Mesothelial cell of epicardium (in vitro differentiated cells): Measurements from ENCODE around the gene DENND5B. TPM values are rescaled to one million over a fixed set of nuclear protein-coding genes. Genes with fewer than 3 reads are reported as not detected.

ENCODE experiments used
- DNase-seq, 2 experiments: peaks; one replicate each; pipeline ENCODE4 v3.0.0; 2021; ENCODE audit warnings: low spot score in 2 of 2; ENCODE audit not compliant: unreplicated experiment in 2 of 2
- H3K27ac Mint-ChIP-seq: 2 replicates; pipeline ENCODE4 v1.8.0; 2021; ENCODE audit warnings: mixed read lengths
- H3K27me3 Mint-ChIP-seq: 2 replicates; pipeline ENCODE4 v1.8.0; 2021; ENCODE audit warnings: low read depth, mixed read lengths
- H3K36me3 Mint-ChIP-seq: 2 replicates; pipeline ENCODE4 v1.8.0; 2021; ENCODE audit warnings: mixed read lengths
- H3K4me1 Mint-ChIP-seq: 2 replicates; pipeline ENCODE4 v1.8.0; 2021; ENCODE audit warnings: mixed read lengths
- H3K4me3 Mint-ChIP-seq: 2 replicates; pipeline ENCODE4 v1.8.0; 2021; ENCODE audit warnings: mild to moderate bottlenecking, moderate library complexity, mixed read lengths
- H3K9me3 Mint-ChIP-seq: 2 replicates; pipeline ENCODE4 v1.8.0; 2021; ENCODE audit warnings: mixed read lengths
- total RNA-seq: library from RNA; stranded (reverse); gene quantifications from 3 replicates; pipeline ENCODE4 v1.2.1, GENCODE V29; 2021
- TF ChIP-seq, protein P1 (sequence below): fragments of 200-600 bp; sonication (generic); IDR thresholded peaks from one replicate; pipeline ENCODE4 v1.5.0; 2021; ENCODE audit warnings: antibody characterized with exemption; ENCODE audit not compliant: unreplicated experiment

The DENND5B gene
- total RNA-seq, 1 donor from 2014 or later, result 27.1 TPM

DNA sequence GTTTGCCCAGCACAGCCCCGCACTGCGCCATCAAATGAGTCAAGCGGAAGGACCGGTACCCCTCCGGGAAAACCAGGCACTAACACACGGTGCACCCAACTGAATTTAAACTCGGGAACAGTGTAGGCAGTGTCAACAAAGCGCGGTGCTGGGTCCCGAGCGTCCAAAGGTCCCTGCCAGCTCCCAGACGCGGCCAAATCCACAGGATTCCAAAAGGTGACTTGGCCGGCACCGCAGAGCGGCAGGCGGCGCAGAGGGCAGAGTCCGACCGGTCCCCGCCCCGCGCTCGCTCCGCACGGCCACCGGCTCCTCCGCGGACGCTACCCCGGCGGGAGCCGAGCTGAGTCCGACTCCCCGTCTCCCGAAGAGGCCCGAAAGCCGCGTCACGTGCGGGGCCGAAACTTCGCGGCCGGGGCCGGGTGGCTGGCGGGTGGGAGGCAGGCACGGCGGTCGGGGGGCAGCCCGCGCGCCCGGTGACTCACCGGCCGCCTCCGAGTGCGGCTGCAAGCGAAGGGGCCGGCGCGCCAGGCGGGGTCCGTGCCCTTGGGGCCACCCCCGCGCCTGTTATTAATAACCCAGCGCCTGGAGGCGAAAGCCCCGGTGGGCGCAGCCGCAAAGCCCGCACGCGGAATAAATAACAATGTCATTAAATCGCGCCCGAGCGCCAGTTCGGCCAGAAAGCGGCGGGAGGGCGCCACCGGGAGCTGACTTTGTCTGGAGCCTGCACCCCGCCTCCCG is 863 bp downstream of the DENND5B start:
- H3K27ac Mint-ChIP-seq, result peak overlapping the region; percentile 94
- H3K4me3 Mint-ChIP-seq, result peak overlapping the region; percentile 91
- H3K27me3 Mint-ChIP-seq, result no peaks in the 10 kb centered on the region
- H3K4me1 Mint-ChIP-seq, result peaks cover 45% of the 10 kb centered on the region
- peak; percentile 43 to 69 for DNase-seq
- TF ChIP-seq, protein P1, sequence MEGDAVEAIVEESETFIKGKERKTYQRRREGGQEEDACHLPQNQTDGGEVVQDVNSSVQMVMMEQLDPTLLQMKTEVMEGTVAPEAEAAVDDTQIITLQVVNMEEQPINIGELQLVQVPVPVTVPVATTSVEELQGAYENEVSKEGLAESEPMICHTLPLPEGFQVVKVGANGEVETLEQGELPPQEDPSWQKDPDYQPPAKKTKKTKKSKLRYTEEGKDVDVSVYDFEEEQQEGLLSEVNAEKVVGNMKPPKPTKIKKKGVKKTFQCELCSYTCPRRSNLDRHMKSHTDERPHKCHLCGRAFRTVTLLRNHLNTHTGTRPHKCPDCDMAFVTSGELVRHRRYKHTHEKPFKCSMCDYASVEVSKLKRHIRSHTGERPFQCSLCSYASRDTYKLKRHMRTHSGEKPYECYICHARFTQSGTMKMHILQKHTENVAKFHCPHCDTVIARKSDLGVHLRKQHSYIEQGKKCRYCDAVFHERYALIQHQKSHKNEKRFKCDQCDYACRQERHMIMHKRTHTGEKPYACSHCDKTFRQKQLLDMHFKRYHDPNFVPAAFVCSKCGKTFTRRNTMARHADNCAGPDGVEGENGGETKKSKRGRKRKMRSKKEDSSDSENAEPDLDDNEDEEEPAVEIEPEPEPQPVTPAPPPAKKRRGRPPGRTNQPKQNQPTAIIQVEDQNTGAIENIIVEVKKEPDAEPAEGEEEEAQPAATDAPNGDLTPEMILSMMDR, result no peak
- H3K9me3 Mint-ChIP-seq, result no peaks in the 10 kb centered on the region
- H3K36me3 Mint-ChIP-seq, result no peaks in the 10 kb centered on the region

DNA sequence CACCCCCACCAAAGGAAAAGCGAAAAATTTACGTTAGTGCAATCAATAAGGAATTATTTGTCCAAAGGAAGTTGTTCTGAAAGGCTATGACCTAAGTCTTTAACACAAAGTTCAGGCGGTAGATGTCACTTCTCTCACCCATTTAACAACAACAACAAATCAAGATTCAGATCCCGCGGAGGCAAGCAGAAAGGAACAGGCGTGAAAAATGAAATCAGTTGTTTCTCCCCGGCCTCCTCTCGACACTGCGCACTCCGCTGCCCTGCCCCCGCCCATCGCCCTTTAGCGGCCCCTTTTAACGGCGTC is 1.4 kb downstream of the DENND5B start:
- Mint-ChIP-seq H3K4me1 (peaks cover 43% of the 10 kb centered on the region), H3K4me3 (peak overlapping the region; percentile 91), H3K27me3 (no peaks in the 10 kb centered on the region), H3K27ac (peak overlapping the region; percentile 94), H3K36me3 (no peaks in the 10 kb centered on the region), H3K9me3 (no peaks in the 10 kb centered on the region)
- TF ChIP-seq, protein P1, result no peak
- no peak for DNase-seq

DNA sequence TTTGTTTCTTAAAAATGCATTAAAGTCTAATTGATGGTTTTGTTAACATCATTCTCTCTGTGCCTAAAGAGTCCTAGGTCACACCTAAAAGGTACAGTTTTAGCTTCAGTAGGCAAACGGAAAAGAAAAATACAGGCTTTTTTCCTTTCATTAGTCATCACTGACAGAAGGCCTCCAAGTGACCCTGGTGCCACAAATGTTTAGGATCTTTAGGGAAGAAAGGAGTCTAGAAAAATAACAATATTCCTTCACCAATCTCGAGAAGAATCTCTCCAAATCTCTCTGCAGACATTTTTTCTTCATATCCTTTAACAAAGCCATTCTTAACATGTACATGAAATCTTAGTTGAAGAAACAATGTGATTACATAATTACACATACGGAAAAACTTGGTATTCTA is 2.0 kb downstream of the DENND5B start:
- TF ChIP-seq, protein P1, result no peak
- DNase-seq, result no peak
- Mint-ChIP-seq H3K9me3 (no peaks in the 10 kb centered on the region), H3K27ac (peak overlapping the region; percentile 94), H3K4me3 (peak overlapping the region; percentile 91), H3K27me3 (no peaks in the 10 kb centered on the region), H3K4me1 (peaks cover 43% of the 10 kb centered on the region), H3K36me3 (no peaks in the 10 kb centered on the region)

DNA sequence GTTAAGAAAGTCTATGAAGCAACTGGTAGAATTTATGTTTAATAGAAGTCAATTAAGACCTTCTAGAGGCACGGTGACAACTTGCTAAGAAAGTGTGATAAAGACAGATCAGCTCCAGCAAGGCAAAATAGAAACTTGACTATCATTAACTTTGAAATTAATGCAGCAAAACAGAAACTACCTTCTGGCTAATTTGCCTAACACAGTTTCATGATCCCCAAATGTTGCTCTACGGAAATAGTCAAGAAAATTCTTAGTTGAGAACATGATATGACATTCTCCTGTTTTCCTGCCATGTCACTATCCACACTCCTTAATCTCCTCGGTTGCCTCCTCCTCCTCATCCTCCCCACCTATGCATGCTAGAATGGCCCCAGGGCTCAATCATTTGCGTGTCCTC is 4.2 kb downstream of the DENND5B start:
- H3K4me1 Mint-ChIP-seq, result peaks cover 45% of the 10 kb centered on the region
- H3K36me3 Mint-ChIP-seq, result no peaks in the 10 kb centered on the region
- no peaks in the 10 kb centered on the region for H3K27me3 Mint-ChIP-seq
- DNase-seq, result no peak
- no peak overlapping the region for H3K27ac Mint-ChIP-seq
- TF ChIP-seq, protein P1, result no peak
- H3K9me3 Mint-ChIP-seq, result no peaks in the 10 kb centered on the region
- H3K4me3 Mint-ChIP-seq, result no peak overlapping the region

DNA sequence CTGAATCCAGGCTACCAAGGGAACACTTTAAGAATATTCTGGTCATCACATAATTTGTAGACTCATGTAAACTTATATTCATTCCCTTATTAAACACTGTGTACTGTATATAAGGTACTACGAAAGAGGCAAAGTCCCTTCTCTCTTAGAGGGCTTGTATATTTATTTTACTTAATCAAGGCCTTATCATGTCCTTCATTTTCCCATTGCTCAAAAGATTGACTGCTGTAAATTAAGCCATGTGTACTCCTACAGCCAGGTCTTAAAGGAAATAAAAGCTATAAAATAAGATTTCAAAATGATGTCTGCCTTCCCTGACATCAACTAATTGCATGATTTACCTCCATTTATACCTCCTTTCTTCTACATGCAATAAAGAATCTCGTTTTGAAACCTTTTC is 5.0 kb downstream of the DENND5B start:
- Mint-ChIP-seq H3K27me3 (no peaks in the 10 kb centered on the region), H3K4me3 (no peak overlapping the region), H3K27ac (peak overlapping the region; percentile 8), H3K9me3 (no peaks in the 10 kb centered on the region), H3K36me3 (no peaks in the 10 kb centered on the region), H3K4me1 (peaks cover 42% of the 10 kb centered on the region)
- TF ChIP-seq, protein P1, result no peak
- no peak for DNase-seq

DNA sequence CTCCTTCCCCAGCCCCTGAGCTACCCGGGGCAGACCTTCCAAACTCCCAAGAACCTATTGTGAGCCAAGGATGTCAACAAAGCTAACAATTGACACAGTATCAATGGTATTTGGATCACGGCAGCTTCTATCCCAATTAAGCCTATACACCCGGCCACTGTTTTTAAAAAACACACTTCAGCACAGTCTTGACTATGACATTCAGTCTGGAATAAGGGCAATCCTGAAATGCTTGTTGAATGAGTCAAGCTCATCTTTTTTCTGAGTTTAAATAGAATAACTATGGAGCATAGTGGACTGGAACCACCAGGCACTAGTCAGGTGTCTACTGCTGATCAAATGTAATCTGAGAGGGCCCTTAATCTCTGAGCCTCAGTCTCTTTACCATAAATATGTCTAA is 5.7 kb downstream of the DENND5B start:
- Mint-ChIP-seq H3K4me1 (peaks cover 42% of the 10 kb centered on the region), H3K27me3 (no peaks in the 10 kb centered on the region)

More for the DNA sequence above, 5.7 kb downstream of the DENND5B start:
- TF ChIP-seq, protein P1, result no peak
- Mint-ChIP-seq H3K9me3 (no peaks in the 10 kb centered on the region), H3K36me3 (no peaks in the 10 kb centered on the region), H3K27ac (peak overlapping the region; percentile 80), H3K4me3 (no peak overlapping the region)
- no peak for DNase-seq
